Fibroblast of lung (primary cell): ENCODE data around the gene TRPM7.
A peak's percentile ranks its signal among the peaks of the same experiment; 100 is the strongest.

Source experiments
- CTCF ChIP-seq, 2 donors: IDR thresholded peaks in 1 of 2; conservative IDR thresholded peaks in 1 of 2; 1 replicate in 1 of 2; 2 replicates in 1 of 2; pipeline ENCODE4 v1.5.1; 2011 to 2012; ENCODE audit warnings: low read length in 2 of 2, control low read depth in 1 of 2, inconsistent platforms in 1 of 2, low read depth in 1 of 2, mild to moderate bottlenecking in 1 of 2
- EZH2 ChIP-seq: IDR thresholded peaks from 2 replicates; pipeline ENCODE4 v1.5.1; 2012; ENCODE audit warnings: low read length, control low read depth, mild to moderate bottlenecking; ENCODE audit errors: missing control alignments

DNA sequence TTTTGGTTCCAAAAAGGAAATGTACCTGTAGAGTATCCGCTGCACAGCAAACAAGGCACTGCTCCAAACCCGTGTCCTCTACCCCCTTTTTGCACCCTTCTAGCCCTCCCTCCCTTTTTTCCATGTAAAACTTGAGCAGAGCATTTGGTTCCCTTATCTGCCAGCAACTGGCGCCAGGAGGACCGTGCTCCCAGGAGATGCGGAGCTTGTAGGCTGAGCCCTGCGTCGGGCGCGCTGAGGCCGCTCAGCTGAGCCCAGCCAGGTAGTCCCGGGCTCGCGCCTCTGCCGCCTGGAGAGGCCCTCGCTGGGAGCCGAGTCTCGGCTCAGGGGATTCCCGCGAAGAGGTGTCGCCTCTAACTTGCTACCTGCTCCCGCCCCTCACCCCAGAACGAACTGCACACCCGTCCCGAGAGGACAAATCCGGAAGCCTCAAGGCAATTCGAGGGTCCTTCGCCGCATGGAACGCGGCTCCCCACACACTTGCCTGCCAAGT lies 575 bp downstream of the TRPM7 start:
- TF ChIP-seq CTCF (conservative IDR thresholded peaks at IDR 0.05 in 1 of 2, IDR thresholded peaks at IDR 0.05 in 1 of 2; ENCODE audit: low read depth in 1 of 2, low read length in 2 of 2), result peak in 1 of 2 donors; percentile 7
- no peak for TF ChIP-seq EZH2
